HEK293T (cell line): ENCODE measurements around the gene PLA2G6.

Experiments
- HDGF ChIP-seq: fragments of 450-650 bp; IDR thresholded peaks from 2 replicates; pipeline ENCODE4 v1.6.1; 2017; ENCODE audit warnings: antibody characterized with exemption, borderline replicate concordance
- L3MBTL2 ChIP-seq: fragments of 450-650 bp; conservative IDR thresholded peaks from 2 replicates; pipeline ENCODE4 v1.6.1; 2016; ENCODE audit warnings: mild to moderate bottlenecking
- ZNF384 ChIP-seq: fragments of 450-650 bp; IDR thresholded peaks from 2 replicates; pipeline ENCODE4 v1.6.1; 2016

DNA sequence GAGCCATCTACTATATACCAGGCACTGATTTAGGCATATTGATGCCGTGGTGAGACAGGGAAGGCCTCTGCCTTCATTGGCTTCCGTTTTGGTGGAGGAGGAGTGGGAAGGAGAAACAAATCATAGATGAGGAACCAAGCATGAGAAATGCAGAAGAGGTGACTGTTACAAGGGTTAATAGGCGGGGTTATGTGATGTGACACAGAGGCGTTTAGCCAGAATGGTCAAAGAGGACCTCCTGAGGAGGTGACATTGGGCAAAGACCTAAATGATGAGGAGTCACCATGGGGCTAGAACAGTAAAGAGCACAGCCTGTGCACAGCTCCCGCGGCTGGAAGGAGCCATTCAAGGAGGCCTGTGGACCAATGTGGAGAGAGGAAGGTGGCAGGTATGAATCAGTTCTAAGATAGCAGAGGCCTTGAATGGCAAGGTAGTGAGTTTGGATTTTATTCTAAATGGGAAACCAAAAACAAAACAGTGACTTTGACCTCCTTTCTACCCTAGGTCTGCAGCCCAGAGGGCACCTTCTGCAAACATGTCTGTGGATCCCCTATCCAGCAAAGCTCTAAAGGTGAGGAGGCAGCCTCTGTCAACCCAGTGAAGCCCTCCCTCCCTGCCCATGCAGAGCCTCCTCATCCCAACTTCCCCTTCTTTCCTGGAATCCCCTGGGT, 31.8 kb upstream of the PLA2G6 start:
- TF ChIP-seq HDGF (no peak), ZNF384 (no peak), L3MBTL2 (no peak)
